ENCODE data around the gene PERP. TPM values are rescaled to one million over a fixed set of nuclear protein-coding genes. Genes with fewer than 3 reads are reported as not detected.

PERP gene
- total and polyA plus RNA-seq, 2 of the 8 experiments (the other 6 are each of a cell fraction or from before 2014, with no cell fraction given) = 21.0 to 26.7 TPM

GRCh38 chr6:138119976-138120375, 12.8 kb upstream of the PERP start (continued):
- TF ChIP-seq CHD7 (IDR thresholded peaks at IDR 0.05; ENCODE audit: insufficient replicate concordance, low read length) = no peak
- no peak for TF ChIP-seq KDM4A (IDR thresholded peaks at IDR 0.05; ENCODE audit: low read depth, low read length, severe bottlenecking)
- no peak for TF ChIP-seq POLR2AphosphoS5 (IDR thresholded peaks at IDR 0.05; ENCODE audit: low read depth, low read length)
- no peak for TF ChIP-seq NRF1 (IDR thresholded peaks at IDR 0.05; ENCODE audit: low read depth, low read length)
- no peak for TF ChIP-seq HDAC2 (IDR thresholded peaks at IDR 0.05; ENCODE audit: borderline replicate concordance in 1 of 2, low read depth in 2 of 2, low read length in 2 of 2)
- TF ChIP-seq CREB1 (IDR thresholded peaks at IDR 0.05) = no peak
- TF ChIP-seq TAF1 (IDR thresholded peaks at IDR 0.05; ENCODE audit: low read depth, low read length) = no peak
- no peak for TF ChIP-seq EP300 (IDR thresholded peaks at IDR 0.05; ENCODE audit: borderline replicate concordance in 1 of 2, low read depth in 2 of 2, low read length in 2 of 2)
